Activated naive CD8-positive, alpha-beta T cell (primary cell): ENCODE data around the gene MED13L.

Experiments
- H3K27ac Mint-ChIP-seq: one replicate; pipeline ENCODE4 v1.8.0; 2021; ENCODE audit warnings: mixed read lengths
- H3K27me3 Mint-ChIP-seq: one replicate; pipeline ENCODE4 v1.8.0; 2021; ENCODE audit warnings: mixed read lengths
- H3K36me3 Mint-ChIP-seq: one replicate; pipeline ENCODE4 v1.8.0; 2021; ENCODE audit warnings: mixed read lengths
- H3K4me1 Mint-ChIP-seq: one replicate; pipeline ENCODE4 v1.8.0; 2021; ENCODE audit warnings: low read depth, mixed read lengths
- H3K4me3 Mint-ChIP-seq: one replicate; pipeline ENCODE4 v1.8.0; 2021; ENCODE audit warnings: mild to moderate bottlenecking, mixed read lengths
- H3K9me3 Mint-ChIP-seq: one replicate; pipeline ENCODE4 v1.8.0; 2021; ENCODE audit warnings: low read depth, mixed read lengths

Gene MED13L

DNA sequence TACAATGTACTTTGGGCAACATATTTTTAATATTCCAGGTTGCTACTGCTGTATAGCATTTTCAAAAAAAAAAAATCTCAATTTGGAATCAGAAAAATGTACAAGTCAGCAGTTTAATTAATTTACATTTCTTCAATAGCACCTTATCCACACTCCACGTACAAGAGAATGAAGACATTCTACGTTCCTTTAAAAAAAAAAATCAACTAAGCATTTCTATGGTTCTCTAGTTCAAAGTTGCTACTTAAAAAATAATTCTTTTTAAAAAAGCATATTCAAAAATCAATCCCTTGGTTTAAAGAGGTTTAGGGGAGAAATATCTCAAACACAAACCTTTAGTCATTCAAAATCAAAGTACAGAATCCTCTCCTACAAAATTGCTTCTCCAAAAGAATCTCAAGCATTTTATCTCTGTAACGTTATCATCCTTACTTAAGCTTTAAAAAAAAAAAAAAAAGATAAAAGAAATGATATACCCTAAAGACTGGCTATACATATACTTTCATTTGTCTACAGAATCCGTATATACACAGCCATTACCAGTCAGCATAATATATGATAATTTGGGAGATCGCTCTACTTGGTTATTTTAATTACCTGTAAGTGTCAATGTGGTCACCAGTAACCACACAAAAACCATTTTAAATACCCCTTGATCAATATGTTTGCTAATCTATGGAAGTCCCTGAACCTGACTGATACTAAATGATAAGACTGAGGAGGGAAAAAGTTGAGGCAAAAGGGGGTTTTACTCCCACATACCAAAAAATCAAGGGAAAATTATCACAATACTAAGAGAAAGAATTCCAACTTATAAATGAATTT lies 2.7 kb downstream of the MED13L start:
- Mint-ChIP-seq H3K27ac (no peak overlapping the region), H3K9me3 (no peaks in the 10 kb centered on the region), H3K4me1 (peaks cover 36% of the 10 kb centered on the region), H3K27me3 (no peaks in the 10 kb centered on the region), H3K4me3 (peak overlapping the region; percentile 99), H3K36me3 (no peaks in the 10 kb centered on the region)

DNA sequence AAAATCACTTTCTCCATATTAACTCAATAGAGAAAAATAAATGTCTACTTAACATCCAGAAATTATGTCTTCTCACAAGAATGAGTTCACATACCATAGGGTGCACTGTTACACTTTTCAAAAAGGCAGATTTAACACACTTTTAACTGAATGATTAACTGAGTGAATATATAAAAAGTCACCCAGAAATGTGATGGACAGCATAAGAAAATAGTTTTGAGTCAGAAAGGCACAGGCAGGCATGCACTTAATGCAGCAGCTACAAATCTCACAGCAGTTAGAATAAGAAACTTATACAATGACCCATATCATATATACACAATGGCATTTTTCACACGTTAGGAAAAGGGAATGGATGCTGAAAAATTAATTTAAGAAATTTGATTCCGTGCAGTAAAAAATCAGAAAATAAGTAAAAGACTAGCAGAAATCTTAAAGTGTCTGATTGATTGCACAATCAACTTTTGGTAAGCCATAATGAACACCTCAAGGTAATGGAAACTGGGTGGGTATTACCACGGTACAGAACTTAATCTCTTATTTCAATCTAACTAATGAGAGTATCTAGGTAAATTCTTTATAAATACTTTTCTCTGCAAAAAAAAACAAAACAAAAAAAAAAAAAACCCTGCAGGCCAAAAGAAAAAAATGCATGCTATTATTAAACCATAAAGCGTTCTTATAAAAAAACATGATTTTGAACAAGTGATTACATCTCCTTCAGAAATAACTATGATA lies 3.5 kb downstream of the MED13L start:
- no peak overlapping the region for H3K27ac Mint-ChIP-seq
- peaks cover 42% of the 10 kb centered on the region for H3K4me1 Mint-ChIP-seq
- H3K9me3 Mint-ChIP-seq: no peaks in the 10 kb centered on the region
- no peaks in the 10 kb centered on the region for H3K27me3 Mint-ChIP-seq
- H3K36me3 Mint-ChIP-seq: no peaks in the 10 kb centered on the region
- H3K4me3 Mint-ChIP-seq: peak overlapping the region; percentile 99

GRCh38 chr12:116267948-116268347 lies 9.5 kb downstream of the MED13L start:
- Mint-ChIP-seq H3K4me3 (no peak overlapping the region), H3K27ac (no peak overlapping the region), H3K4me1 (peaks cover 28% of the 10 kb centered on the region), H3K36me3 (no peaks in the 10 kb centered on the region), H3K27me3 (no peaks in the 10 kb centered on the region), H3K9me3 (no peaks in the 10 kb centered on the region)

DNA sequence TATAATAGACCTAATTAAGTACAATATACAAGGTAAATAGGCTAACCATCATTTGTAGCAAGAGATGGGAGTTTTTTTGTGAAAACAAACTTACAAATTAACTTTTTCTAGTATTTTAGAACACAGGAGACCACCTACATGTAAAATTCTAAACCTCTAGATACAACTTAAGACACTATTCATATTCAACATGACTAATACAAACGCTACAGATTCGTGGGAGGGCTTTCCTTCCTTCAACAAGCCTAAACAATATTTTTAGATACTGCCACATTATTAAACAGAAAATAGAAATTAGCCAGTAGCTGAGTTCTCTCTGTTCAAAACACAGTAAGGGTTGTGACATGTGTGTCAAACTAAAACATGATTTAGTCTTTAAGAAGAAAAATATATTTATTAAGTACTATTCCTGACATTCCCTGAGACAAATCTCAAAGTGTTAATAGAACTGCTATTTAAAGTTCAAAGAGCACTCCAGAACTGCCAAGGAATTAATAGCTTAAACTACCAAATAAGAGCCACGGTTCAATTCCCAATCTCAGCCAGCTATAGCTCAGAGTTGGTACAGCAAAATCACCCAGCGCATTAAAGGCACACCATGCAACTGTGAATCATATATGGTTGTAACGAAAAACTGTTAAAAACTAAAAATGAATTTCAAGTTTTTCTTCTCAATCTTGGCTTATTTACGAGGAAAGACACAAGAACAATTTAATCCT lies 10.7 kb downstream of the MED13L start:
- H3K27ac Mint-ChIP-seq: no peak overlapping the region
- no peaks in the 10 kb centered on the region for H3K27me3 Mint-ChIP-seq
- no peak overlapping the region for H3K4me3 Mint-ChIP-seq

DNA sequence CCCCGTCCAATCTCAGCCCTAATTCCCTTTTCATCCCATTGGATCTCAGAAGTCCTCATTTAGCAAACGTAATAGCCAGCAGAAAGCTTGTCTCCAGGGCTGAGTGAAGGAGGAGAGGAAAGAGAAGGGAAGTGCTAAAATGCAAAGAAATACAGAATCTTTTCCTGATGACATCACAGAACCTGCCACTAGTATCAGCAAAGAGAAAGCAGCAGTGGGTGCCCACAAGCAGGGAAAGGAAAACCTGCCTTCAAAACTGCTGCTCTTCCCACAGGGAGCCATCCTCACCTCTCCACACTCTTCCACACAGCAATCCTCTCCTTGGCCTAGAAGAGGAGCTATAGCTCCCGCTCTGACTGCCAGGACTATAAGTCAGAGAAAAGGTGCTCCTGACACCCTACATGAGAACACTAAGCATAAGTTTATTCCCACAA lies 11.3 kb downstream of the MED13L start:
- Mint-ChIP-seq H3K27me3 (no peaks in the 10 kb centered on the region), H3K4me3 (no peak overlapping the region), H3K27ac (no peak overlapping the region), H3K36me3 (no peaks in the 10 kb centered on the region), H3K4me1 (peaks cover 38% of the 10 kb centered on the region), H3K9me3 (no peaks in the 10 kb centered on the region)

More for the DNA sequence above, 10.7 kb downstream of the MED13L start:
- Mint-ChIP-seq H3K4me1 (peaks cover 35% of the 10 kb centered on the region), H3K9me3 (no peaks in the 10 kb centered on the region), H3K36me3 (no peaks in the 10 kb centered on the region)

GRCh38 chr12:116265351-116266147 lies 11.9 kb downstream of the MED13L start:
- peaks cover 44% of the 10 kb centered on the region for H3K4me1 Mint-ChIP-seq
- H3K4me3 Mint-ChIP-seq: no peak overlapping the region
- no peaks in the 10 kb centered on the region for H3K9me3 Mint-ChIP-seq
- no peaks in the 10 kb centered on the region for H3K27me3 Mint-ChIP-seq
- H3K36me3 Mint-ChIP-seq: no peaks in the 10 kb centered on the region
- H3K27ac Mint-ChIP-seq: no peak overlapping the region

- peak overlapping the region; percentile 9 for H3K4me3 Mint-ChIP-seq
- H3K9me3 Mint-ChIP-seq: no peaks in the 10 kb centered on the region
- no peaks in the 10 kb centered on the region for H3K36me3 Mint-ChIP-seq
- no peaks in the 10 kb centered on the region for H3K27me3 Mint-ChIP-seq
- peak overlapping the region; percentile 67 for H3K27ac Mint-ChIP-seq
- peaks cover 47% of the 10 kb centered on the region for H3K4me1 Mint-ChIP-seq
Measured at GRCh38 chr12:116264525-116265070, 12.9 kb downstream of the MED13L start.

DNA sequence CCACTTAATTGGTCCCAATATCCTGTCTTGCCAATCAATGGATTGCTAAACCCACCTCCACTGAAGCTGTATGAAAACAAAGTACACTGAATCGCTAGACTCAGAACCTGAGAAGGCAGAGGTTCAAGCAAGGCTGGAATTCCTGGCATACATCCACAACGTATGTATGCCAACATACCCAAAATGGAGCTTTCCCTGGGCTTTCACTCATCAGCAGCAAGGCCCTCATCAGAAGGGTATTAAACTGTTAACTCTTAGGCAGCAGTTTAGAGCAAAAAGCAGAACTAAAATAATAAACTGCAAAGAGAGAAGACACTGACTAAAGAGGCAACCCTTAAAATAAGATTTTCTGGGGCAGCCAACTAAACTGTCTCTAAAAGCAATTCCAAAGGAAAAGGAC lies 13.6 kb downstream of the MED13L start:
- Mint-ChIP-seq H3K27ac (no peak overlapping the region), H3K4me1 (peaks cover 48% of the 10 kb centered on the region), H3K36me3 (no peaks in the 10 kb centered on the region), H3K4me3 (no peak overlapping the region), H3K9me3 (no peaks in the 10 kb centered on the region), H3K27me3 (no peaks in the 10 kb centered on the region)

DNA sequence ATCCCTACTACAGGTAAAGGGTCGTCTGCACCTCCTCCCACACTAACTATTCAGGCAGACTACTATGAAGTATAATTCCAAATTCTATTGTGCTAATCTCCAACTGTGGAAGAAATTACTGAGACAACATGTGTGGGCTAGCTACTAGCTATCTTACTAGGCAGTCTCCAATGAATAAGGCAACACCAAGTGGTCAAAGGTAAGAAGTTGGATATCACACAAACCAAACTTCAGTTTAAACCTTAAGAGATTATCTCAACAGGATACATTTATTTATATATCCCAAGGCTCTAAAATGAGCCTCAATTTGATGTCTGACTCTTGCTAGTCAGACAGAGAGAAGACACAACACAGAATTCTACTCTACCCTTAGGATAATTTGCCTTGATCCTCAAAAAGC lies 14.1 kb downstream of the MED13L start:
- no peak overlapping the region for H3K4me3 Mint-ChIP-seq
- no peaks in the 10 kb centered on the region for H3K9me3 Mint-ChIP-seq
- no peaks in the 10 kb centered on the region for H3K36me3 Mint-ChIP-seq
- no peak overlapping the region for H3K27ac Mint-ChIP-seq
- peaks cover 48% of the 10 kb centered on the region for H3K4me1 Mint-ChIP-seq
- no peaks in the 10 kb centered on the region for H3K27me3 Mint-ChIP-seq

- no peaks in the 10 kb centered on the region for H3K27me3 Mint-ChIP-seq
- no peak overlapping the region for H3K4me3 Mint-ChIP-seq
- no peaks in the 10 kb centered on the region for H3K36me3 Mint-ChIP-seq
- H3K9me3 Mint-ChIP-seq: no peaks in the 10 kb centered on the region
- peaks cover 54% of the 10 kb centered on the region for H3K4me1 Mint-ChIP-seq
- no peak overlapping the region for H3K27ac Mint-ChIP-seq
Measured at GRCh38 chr12:116262741-116263140, 14.8 kb downstream of the MED13L start.

DNA sequence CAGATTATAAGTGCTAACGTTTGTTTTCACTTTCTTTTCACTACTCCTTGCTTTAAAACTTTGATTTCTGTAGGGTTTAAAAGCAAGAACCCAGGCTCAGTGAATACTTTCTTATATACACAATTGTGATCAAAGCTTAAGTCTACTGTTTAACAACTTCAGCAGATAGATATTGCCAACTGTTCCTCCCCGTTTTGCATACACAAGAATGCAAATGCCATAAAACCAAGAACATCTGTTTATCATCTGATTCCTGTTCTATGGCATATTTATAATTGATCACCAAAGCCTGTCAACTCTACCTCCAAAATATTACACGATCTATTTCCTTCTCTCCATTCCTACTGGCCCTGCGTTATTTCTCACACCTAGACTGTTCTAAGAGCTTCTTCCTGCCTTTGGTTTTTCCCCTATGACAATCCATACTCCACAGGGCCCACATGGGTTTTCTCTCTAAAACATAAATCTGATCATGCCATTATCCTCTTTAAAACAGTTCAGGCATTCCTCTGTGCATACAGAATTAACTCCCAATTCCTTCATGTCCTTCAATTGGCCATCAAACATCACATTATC lies 15.9 kb downstream of the MED13L start:
- H3K27me3 Mint-ChIP-seq: no peaks in the 10 kb centered on the region
- peaks cover 62% of the 10 kb centered on the region for H3K4me1 Mint-ChIP-seq
- H3K36me3 Mint-ChIP-seq: no peaks in the 10 kb centered on the region
- H3K9me3 Mint-ChIP-seq: no peaks in the 10 kb centered on the region
- no peak overlapping the region for H3K27ac Mint-ChIP-seq
- peak overlapping the region; percentile 11 for H3K4me3 Mint-ChIP-seq

DNA sequence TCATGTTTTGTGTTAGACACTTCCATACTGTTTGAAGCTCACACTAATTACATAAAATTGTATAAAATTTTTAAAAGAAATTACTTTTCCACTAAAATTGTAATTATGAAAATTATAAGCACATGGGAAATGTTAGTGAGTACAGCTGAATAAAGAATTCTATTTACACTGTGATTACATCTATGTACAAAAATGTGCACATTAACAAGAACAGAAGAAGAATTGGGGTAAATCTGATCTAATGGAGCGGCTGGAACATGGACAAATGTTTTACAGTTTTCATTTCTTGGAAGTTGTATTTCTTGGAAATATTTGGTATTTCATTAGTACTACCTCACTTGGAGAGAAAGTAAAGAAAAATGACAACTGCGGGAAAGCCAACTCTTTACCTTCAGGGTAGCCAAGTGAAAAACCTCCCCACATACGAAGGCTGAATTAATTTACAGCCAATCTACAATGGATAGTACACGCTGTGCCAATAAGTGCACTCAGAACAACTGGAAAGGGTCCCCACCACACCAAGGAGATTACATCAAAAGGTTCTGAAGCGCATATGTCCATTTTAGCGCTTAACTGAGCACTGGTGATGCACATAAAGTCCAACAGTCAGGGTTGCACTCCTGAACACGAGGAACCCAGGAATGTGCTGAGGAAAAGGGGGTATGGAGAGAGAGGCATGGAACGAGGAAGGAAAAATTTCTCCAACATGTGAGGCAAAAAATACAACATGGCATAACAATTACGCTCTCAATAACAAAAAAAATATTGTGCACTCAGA lies 17.5 kb downstream of the MED13L start:
- peak overlapping the region; percentile 64 for H3K27ac Mint-ChIP-seq
- no peaks in the 10 kb centered on the region for H3K36me3 Mint-ChIP-seq
- peak overlapping the region; percentile 17 for H3K4me3 Mint-ChIP-seq
- peaks cover 73% of the 10 kb centered on the region for H3K4me1 Mint-ChIP-seq
- H3K9me3 Mint-ChIP-seq: no peaks in the 10 kb centered on the region
- H3K27me3 Mint-ChIP-seq: no peaks in the 10 kb centered on the region

- Mint-ChIP-seq H3K9me3 (no peaks in the 10 kb centered on the region), H3K4me3 (no peak overlapping the region), H3K36me3 (peaks cover 5% of the 10 kb centered on the region), H3K27me3 (no peaks in the 10 kb centered on the region), H3K4me1 (peaks cover 77% of the 10 kb centered on the region), H3K27ac (no peak overlapping the region)
Measured at GRCh38 chr12:116257826-116258225, 19.7 kb downstream of the MED13L start.
